ENCODE measurements around the gene ZNF319. TPM values are rescaled to one million over a fixed set of nuclear protein-coding genes. Genes with fewer than 3 reads are reported as not detected.

Gene ZNF319
- total RNA-seq, 2 experiments from 2014 or later = 9.5 to 10.1 TPM

- POLR2A ChIA-PET = no interaction called here
- CTCF ChIA-PET = interaction anchor here (0.9 to 1.3 kb wide), 4 partner anchors 128 to 352 kb away, joined by 3 to 5 read pairs (median 4); partner anchors contain the start of gene CFAP20
Observed at GRCh38 chr16:58001781-58002415, 1.4 kb upstream of the ZNF319 start.

GRCh38 chr16:58000706-58001676, 519 bp upstream of the ZNF319 start, which contains the start of gene USB1:
Gene USB1 (plus strand): TSS chr16:58001407. CDS start chr16:58001484, 77 bp downstream.
- CTCF ChIA-PET = interaction anchor here (0.6 to 2.1 kb wide), 13 partner anchors 16 to 506 kb away, joined by 3 to 5 read pairs (median 4); partner anchors contain the start of gene CFAP20
- POLR2A ChIA-PET = interaction anchor here (0.9 to 1.1 kb wide), 2 partner anchors 9 to 16 kb away, joined by 3 to 4 read pairs; no protein-coding TSS in a partner anchor

- ChIA-PET CTCF (interaction anchor here (0.8 to 2.1 kb wide), 7 partner anchors 24 to 422 kb away, joined by 3 to 5 read pairs (median 3); no protein-coding TSS in a partner anchor), POLR2A (interaction anchor here (0.6 to 1.0 kb wide), 2 partner anchors 24 to 25 kb away, joined by 3 to 7 read pairs; no protein-coding TSS in a partner anchor)
Observed at GRCh38 chr16:57999366-57999970, 1.0 kb downstream of the ZNF319 start.

GRCh38 chr16:57998992-57999365, 1.5 kb downstream of the ZNF319 start:
- CTCF ChIA-PET = interaction anchor here (0.7 to 1.5 kb wide), 4 partner anchors 96 to 295 kb away, joined by 3 to 4 read pairs (median 3); no protein-coding TSS in a partner anchor
- POLR2A ChIA-PET = interaction anchor here (0.5 to 0.6 kb wide), 2 partner anchors 19 to 26 kb away, joined by 7 to 8 read pairs; no protein-coding TSS in a partner anchor

- ChIA-PET CTCF (interaction anchor here (0.7 to 1.4 kb wide), 5 partner anchors 51 to 294 kb away, joined by 3 read pairs; no protein-coding TSS in a partner anchor), POLR2A (interaction anchor here (0.5 to 1.1 kb wide), 2 partner anchors 13 to 19 kb away, joined by 3 to 8 read pairs; no protein-coding TSS in a partner anchor)
Observed at GRCh38 chr16:57998486-57998885, 2.0 kb downstream of the ZNF319 start.

GRCh38 chr16:57997528-57998265, 2.8 kb downstream of the ZNF319 start:
- ChIA-PET POLR2A (interaction anchor here (1.1 kb wide), 1 partner anchor 13 kb away, joined by 3 read pairs; no protein-coding TSS in a partner anchor), CTCF (interaction anchor here (0.7 kb wide), 2 partner anchors 52 to 100 kb away, joined by 3 read pairs; no protein-coding TSS in a partner anchor)

GRCh38 chr16:57997176-57997527, 3.3 kb downstream of the ZNF319 start:
- ChIA-PET POLR2A (no interaction called here), CTCF (interaction anchor here (2.1 kb wide), 1 partner anchor 25 kb away, joined by 4 read pairs; no protein-coding TSS in a partner anchor)

GRCh38 chr16:57996406-57997175, 3.9 kb downstream of the ZNF319 start:
- POLR2A ChIA-PET = no interaction called here
- CTCF ChIA-PET = interaction anchor here (2.1 kb wide), 1 partner anchor 25 kb away, joined by 4 read pairs; no protein-coding TSS in a partner anchor

GRCh38 chr16:57995721-57996405, 4.6 kb downstream of the ZNF319 start:
- ChIA-PET POLR2A (no interaction called here), CTCF (interaction anchor here (2.1 kb wide), 1 partner anchor 24 kb away, joined by 4 read pairs; no protein-coding TSS in a partner anchor)

GRCh38 chr16:57994778-57995177, 5.7 kb downstream of the ZNF319 start:
- POLR2A ChIA-PET = no interaction called here
- CTCF ChIA-PET = interaction anchor here (0.6 to 1.4 kb wide), 2 partner anchors 88 to 92 kb away, joined by 3 read pairs; no protein-coding TSS in a partner anchor

GRCh38 chr16:57994361-57994760, 6.1 kb downstream of the ZNF319 start:
- ChIA-PET POLR2A (no interaction called here), CTCF (interaction anchor here (0.6 to 1.4 kb wide), 3 partner anchors 88 to 95 kb away, joined by 3 to 4 read pairs (median 3); no protein-coding TSS in a partner anchor)

GRCh38 chr16:57993897-57994296, 6.6 kb downstream of the ZNF319 start:
- CTCF ChIA-PET = interaction anchor here (0.5 to 1.4 kb wide), 3 partner anchors 87 to 1076 kb away, joined by 3 to 4 read pairs (median 4); no protein-coding TSS in a partner anchor

GRCh38 chr16:57993438-57993837, 7.0 kb downstream of the ZNF319 start:
- ChIA-PET CTCF (interaction anchor here (0.5 to 1.4 kb wide), 3 partner anchors 87 to 1076 kb away, joined by 3 to 4 read pairs (median 4); no protein-coding TSS in a partner anchor), POLR2A (no interaction called here)

More at GRCh38 chr16:57993897-57994296, 6.6 kb downstream of the ZNF319 start:
- POLR2A ChIA-PET = no interaction called here

GRCh38 chr16:57992084-57992483, 8.4 kb downstream of the ZNF319 start:
- ChIA-PET POLR2A (no interaction called here), CTCF (no interaction called here)

GRCh38 chr16:57991551-57992059, 8.9 kb downstream of the ZNF319 start:
- CTCF ChIA-PET = no interaction called here
- POLR2A ChIA-PET = no interaction called here

GRCh38 chr16:57988929-57989328, 11.5 kb downstream of the ZNF319 start:
- ChIA-PET POLR2A (no interaction called here), CTCF (no interaction called here)

All from activated CD8-positive, alpha-beta memory T cell treated with anti-CD3 and anti-CD28 coated beads for 36 hours (primary cell).